Inferior parietal cortex (tissue), 1 donor: Measurements from ENCODE around the gene GLIS1.
"Not testable (repeated sequence)": the region's sequence is repeated elsewhere in the genome, so short reads cannot be mapped to it uniquely, and the experiment has no call there.

Experiments used
- DNase-seq: peaks from one replicate; pipeline ENCODE4 v3.0.0-alpha.2; 2016; ENCODE audit errors: extremely low spot score

The GLIS1 gene

GRCh38 chr1:53654216-53655210 lies 84.5 kb downstream of the GLIS1 start:
- DNase-seq: no peak

GRCh38 chr1:53653631-53654030 lies 85.3 kb downstream of the GLIS1 start:
- DNase-seq: no peak

- no peak for DNase-seq
Measured at GRCh38 chr1:53653200-53653575, 85.8 kb downstream of the GLIS1 start.

GRCh38 chr1:53652441-53653199 lies 86.3 kb downstream of the GLIS1 start:
- no peak for DNase-seq

GRCh38 chr1:53651356-53651755 lies 87.6 kb downstream of the GLIS1 start:
- no peak for DNase-seq

- peak; percentile 2 for DNase-seq
Measured at GRCh38 chr1:53648516-53648915, 90.4 kb downstream of the GLIS1 start.

- DNase-seq: not testable (repeated sequence)
Measured at GRCh38 chr1:53647915-53648314, 91.0 kb downstream of the GLIS1 start.

GRCh38 chr1:53646732-53647131 lies 92.2 kb downstream of the GLIS1 start:
- DNase-seq: no peak

- DNase-seq: no peak
Measured at GRCh38 chr1:53645690-53646078, 93.3 kb downstream of the GLIS1 start.

- DNase-seq: no peak
Measured at GRCh38 chr1:53644909-53645689, 93.9 kb downstream of the GLIS1 start.

GRCh38 chr1:53644496-53644895 lies 94.5 kb downstream of the GLIS1 start:
- DNase-seq: no peak

- DNase-seq: no peak
Measured at GRCh38 chr1:53643881-53644390, 95.0 kb downstream of the GLIS1 start.

GRCh38 chr1:53643041-53643880 lies 95.7 kb downstream of the GLIS1 start:
- DNase-seq: no peak

GRCh38 chr1:53642607-53643006 lies 96.4 kb downstream of the GLIS1 start:
- DNase-seq: no peak

GRCh38 chr1:53642215-53642555 lies 96.8 kb downstream of the GLIS1 start:
- DNase-seq: no peak

- DNase-seq: no peak
Measured at GRCh38 chr1:53641481-53642214, 97.3 kb downstream of the GLIS1 start.

- DNase-seq: no peak
Measured at GRCh38 chr1:53640701-53641075, 98.3 kb downstream of the GLIS1 start.

- DNase-seq: no peak
Measured at GRCh38 chr1:53639996-53640700, 98.8 kb downstream of the GLIS1 start.

GRCh38 chr1:53639251-53639763 lies 99.7 kb downstream of the GLIS1 start:
- DNase-seq: no peak
